GM12872 (cell line): ENCODE data around the gene STATH.

ENCODE experiments used
- TF ChIP-seq, protein P1 (sequence below): IDR thresholded peaks from 3 replicates; pipeline ENCODE4 v1.5.1; 2011; ENCODE audit warnings: low read depth, mild to moderate bottlenecking, low read length, moderate library complexity; ENCODE audit not compliant: insufficient read depth

STATH gene

DNA sequence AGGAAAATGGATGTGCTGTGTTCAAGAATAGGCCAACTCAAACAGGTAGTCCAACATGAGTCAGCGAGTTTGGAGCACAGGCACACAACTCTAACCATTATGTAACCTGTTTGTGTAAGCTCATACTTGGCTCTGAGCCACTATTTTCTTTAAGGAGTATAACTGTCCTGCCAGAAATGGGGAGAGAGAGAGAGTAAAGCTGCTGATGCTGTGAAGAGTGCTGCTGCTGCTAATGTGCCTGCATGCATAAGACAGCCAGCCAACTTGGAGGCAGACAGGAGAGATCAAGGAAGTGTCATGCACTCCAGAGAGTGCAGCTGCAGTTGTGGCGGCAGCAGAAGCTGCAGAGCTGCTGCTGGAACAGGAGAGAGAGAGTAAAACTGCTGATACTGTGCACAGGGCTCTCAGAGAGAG, 11.7 kb upstream of the STATH start:
- TF ChIP-seq, protein P1, sequence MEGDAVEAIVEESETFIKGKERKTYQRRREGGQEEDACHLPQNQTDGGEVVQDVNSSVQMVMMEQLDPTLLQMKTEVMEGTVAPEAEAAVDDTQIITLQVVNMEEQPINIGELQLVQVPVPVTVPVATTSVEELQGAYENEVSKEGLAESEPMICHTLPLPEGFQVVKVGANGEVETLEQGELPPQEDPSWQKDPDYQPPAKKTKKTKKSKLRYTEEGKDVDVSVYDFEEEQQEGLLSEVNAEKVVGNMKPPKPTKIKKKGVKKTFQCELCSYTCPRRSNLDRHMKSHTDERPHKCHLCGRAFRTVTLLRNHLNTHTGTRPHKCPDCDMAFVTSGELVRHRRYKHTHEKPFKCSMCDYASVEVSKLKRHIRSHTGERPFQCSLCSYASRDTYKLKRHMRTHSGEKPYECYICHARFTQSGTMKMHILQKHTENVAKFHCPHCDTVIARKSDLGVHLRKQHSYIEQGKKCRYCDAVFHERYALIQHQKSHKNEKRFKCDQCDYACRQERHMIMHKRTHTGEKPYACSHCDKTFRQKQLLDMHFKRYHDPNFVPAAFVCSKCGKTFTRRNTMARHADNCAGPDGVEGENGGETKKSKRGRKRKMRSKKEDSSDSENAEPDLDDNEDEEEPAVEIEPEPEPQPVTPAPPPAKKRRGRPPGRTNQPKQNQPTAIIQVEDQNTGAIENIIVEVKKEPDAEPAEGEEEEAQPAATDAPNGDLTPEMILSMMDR: no peak

- TF ChIP-seq, protein P1: no peak
Measured at GRCh38 chr4:69986663-69987062, 9.1 kb upstream of the STATH start.

- TF ChIP-seq, protein P1: no peak
Measured at GRCh38 chr4:69991016-69991415, 4.8 kb upstream of the STATH start.

DNA sequence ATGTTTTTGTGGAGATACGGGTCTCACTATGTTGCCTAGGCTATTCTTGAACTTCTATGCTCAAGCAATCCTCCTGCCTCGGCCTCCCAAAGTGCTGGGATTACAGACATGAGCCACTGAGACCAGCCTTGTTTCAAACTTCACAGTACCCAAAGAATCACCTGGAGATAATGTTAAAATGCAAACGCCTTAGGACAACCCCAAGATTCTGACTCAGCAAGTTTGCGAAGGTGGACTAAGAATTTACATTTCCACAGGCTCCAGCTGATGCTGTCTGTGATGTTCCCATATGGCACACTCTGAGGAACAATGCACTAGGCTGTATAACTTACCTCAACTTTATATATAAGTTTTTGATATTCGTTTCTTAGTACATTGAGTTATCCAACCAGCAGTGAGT, 984 bp upstream of the STATH start:
- TF ChIP-seq, protein P1: no peak

DNA sequence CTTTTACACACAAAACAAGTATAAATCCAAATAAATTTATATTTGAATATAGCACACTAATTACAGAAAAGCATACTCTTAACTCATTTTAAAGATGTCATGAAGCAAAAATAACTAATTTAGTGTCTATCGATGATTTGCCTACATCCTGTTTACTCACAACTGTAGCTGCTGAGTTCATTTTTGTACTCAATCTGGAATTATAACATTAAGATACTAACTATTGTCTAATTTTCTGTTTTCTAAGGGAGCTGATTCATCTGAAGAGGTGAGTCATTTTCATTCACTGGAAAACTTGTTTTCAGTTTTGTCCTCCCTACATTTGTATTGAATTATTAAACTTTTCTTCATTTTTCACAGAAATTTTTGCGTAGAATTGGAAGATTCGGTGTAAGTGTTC, 3.7 kb downstream of the STATH start:
- TF ChIP-seq, protein P1: no peak

- TF ChIP-seq, protein P1: no peak
Measured at GRCh38 chr4:70000711-70001110, 4.9 kb downstream of the STATH start.

DNA sequence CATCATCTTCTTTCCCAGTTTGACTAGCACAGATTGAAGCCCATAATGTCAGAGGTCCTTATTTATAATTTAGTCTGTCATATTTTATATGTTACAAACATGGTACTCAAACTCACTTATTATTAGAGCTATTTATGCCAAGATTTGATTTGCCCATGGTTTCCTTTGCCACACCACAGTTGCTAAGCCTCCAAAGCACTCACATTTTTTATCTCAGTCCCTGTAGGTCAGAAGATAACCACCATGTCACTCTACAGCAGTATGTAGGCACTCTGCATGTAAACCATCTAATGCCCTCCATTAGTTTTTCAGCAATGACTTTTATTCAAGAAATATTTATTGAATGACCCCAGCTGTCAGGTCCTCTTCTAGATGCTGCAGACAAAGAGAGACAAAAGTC, 6.7 kb downstream of the STATH start:
- TF ChIP-seq, protein P1: no peak

DNA sequence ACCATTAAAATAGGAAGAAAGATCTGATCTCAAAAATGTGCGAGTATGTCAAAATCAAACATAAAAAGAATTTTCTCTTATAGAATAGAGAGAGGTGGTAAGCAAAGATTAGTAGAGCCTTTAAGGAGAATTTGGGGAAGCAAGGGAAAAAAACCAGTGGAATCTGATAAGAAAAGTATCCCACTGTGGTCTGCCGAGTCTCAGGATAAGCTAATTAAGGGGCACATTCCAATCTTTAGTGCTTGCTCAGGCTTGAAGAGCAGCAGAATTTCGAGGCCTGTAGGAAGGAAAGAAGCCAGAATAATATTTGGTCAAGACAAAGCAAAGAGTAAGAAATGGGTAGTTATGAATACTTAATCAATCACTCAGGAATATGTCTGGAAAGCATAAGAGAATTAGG, 13.0 kb downstream of the STATH start:
- TF ChIP-seq, protein P1: no peak
